NCI-H1417 (cell line): ENCODE results near the gene HOXA10.

Source experiments
- DNase-seq, 3 experiments: peaks; one replicate each; lab custom pipeline; 2025; lab: John Stamatoyannopoulos, UW

Gene HOXA10

DNA sequence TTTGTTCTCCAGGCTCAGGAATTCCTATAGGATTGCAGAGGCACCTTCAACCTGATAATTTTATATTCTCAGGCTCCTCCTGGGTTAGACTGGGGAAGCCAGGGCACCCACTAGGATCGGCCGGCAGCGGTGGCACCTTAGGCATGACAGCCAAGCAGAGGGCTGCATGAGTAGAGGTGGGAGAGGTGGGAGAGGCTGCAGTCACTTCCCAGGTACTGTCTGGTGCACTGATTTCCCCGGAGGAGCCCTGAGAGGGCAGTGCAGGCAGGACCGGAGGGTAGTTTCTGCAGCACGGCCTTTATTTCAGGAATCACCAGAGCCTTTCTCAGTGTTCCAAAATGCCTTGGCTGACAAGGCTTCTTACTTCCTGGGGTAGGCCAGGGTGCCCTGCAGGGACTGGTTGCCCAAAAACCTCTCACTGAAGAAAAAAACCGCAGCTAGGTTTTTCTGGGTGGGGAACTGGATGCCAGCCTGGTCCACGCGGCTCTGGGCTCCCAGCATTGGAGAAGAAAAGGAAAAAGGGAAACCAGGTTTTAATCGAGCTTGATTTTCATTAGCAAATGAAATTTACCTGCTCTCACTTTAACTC is 29.3 kb upstream of the HOXA10 start:
- no peak for DNase-seq

GRCh38 chr7:27202862-27203134 is 28.7 kb upstream of the HOXA10 start:
- no peak for DNase-seq

- DNase-seq: no peak
These were observed 28.1 kb upstream of the HOXA10 start for GRCh38 chr7:27202018-27202861.

DNA sequence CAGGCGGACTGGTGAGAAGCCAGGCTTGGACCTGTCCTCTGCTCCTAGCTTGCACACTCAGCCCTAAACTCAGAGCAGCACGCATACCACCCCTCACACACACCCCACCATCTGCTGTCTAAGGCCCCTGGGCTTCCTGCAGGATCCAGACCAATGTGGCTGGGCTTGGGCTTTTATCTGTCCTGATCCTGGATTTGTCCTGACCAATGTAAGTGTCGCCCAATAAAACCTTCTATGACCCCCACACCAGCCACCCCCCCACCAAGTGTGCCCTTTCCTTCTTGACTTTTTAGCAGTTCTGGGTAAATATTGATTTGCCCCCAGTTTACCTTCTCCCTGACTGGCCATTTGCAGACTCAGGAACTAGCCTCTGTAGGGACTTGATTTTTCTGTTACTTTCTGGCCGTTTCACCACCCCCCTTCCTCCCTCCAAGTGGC is 27.5 kb upstream of the HOXA10 start:
- DNase-seq: no peak

DNA sequence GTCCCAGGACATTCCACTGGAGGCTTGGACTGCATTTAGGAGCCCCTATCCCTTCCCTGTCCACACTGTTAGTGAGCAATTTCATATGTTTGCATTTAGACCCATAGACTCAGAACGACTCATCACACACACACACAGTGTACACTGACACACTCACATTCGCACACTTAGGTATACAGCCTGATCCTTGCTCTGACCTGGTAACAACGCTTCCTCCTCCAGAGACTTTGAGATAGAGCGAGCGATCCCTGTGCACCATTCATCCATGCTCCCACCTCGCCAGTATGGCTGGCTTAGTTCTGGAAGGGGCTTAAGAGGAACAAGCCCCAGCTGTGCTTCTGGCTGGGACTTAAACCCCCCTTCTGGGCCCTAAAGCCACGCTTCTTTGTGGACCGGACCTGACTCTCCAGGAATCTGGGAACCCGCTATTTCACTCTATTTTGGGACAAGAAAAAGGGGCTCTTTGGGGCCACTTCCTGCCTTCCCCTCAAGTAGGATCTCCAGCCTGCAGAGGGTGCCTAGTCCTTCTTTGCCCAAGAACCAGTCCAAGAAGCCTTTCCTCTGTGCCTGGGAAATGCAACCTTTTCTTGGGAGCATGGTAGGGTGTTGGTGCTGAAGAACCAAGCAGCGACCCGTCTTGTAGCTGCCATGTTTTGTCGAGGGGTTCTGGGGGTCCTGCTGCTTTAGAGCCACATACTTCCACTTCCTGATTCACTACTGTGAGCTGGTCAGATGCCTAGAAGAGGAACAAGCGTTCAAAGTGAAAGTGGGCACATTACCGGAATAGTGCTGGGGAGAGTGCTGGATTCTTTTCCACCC is 26.9 kb upstream of the HOXA10 start:
- DNase-seq: peak in 1 of 3 experiments; percentile 49

DNA sequence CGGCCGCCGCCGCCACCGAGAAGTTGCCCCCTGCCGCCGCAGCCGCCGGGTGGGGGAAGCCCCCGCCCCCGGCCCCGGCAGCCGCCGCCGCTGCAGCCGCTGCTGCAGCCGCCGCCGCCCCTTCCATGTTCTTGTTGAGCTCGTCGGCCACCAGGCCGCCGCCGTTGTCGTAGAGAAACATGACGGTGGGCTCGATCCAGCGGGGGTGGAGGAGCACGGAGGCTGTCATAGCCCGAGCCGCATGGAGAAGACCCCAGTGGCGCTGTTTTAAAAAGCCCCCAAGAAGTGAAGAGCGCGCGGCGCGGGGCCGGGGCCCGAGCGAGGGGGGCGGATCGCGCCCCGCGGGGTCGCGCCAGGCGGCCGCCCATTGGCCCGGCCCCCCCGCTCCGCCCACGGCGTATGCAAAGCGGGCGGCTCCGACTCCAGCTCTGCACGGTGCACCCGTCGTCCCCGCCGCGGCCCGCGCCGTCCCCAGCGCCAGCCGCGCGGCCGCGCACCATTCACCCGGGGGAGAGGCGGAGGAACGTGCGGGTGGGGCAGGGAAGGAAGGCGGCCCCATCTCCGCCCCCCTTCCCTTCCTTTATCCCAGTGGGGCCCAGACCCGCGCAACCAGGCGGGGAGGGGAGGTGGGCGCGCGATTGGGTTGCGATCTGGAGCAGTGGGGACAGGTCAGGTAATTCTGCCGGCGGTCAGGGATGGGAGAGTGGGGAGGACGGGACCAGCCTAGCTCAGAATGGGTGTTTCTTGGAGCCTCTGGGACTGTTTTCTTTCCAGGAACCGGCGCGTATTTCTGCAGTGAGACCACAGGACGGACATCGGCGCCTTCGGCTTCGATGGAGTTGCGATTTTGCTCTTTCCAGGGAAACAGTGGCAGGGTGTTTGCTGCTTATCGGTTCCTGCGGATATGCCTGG is 26.0 kb upstream of the HOXA10 start, which contains the start of gene HOXA13:
TSS of gene HOXA13 (minus strand) at position 243 of the 912 bp plus-strand sequence. CDS start at position 229, 14 bp downstream.
- DNase-seq: peak; percentile 86 to 91 (median 90)

GRCh38 chr7:27198871-27199801 is 25.0 kb upstream of the HOXA10 start:
- DNase-seq: peak; percentile 35 to 80 (median 78)

GRCh38 chr7:27198138-27198841 is 24.2 kb upstream of the HOXA10 start:
- peak; percentile 13 to 64 (median 55) for DNase-seq

GRCh38 chr7:27197137-27198042 is 23.3 kb upstream of the HOXA10 start:
- DNase-seq: peak in 1 of 3 experiments; percentile 43

DNA sequence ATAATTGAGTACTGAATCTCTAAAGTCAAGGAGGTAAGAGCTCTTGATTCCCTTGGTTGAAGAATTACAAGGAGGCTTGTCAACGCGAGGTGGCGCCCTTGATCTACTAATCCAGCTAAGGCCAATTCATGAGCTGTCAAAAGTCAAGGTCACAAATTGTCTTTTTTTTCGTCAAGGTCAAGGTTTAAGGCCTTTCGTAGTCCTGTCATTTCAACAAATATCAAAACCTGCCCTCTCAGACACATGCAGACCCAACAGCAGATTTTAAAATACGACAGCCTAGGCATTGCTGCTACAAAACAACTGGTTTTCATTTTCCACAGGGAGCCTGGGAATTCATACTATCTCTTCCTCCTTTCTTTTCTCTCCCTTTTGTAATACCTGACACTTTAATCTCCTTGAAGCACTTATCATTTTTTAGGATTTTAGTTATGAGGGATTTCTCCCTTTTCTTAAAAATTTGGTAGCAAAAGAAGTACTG is 22.2 kb upstream of the HOXA10 start:
- DNase-seq: peak; percentile 64 to 93 (median 87)

DNA sequence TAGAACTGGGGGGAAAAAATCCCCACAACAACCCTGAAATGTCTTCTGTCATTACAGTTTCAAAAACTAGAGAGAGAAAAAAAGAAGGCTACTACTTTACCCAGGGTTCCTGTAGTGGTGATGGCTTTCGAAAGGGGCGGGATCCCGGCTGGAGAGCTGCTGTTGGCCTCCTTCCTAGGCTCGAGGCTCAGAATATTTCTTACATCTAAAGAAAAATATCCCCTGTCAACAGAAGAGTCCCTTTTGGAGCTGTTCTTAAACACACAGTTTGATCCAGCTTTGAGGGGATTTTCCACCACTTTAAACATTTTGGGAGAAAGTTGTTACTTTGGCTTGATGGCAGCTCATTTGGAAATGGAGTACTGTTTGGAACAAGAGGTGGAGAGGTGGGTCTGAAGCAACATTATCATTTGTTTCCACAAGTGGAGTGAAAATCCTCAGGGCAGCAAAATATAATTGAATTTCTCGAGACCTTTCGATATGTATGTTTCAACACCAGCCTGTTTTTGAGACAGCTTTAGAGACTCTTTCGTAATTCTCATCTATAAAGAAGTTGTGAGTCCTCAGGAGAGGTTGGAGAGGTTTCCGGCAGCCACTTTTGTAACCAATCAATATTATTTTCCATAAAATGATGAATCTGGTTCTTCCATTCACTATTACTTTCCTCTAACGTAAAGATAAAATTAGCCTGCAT is 20.7 kb upstream of the HOXA10 start:
- DNase-seq: no peak

DNA sequence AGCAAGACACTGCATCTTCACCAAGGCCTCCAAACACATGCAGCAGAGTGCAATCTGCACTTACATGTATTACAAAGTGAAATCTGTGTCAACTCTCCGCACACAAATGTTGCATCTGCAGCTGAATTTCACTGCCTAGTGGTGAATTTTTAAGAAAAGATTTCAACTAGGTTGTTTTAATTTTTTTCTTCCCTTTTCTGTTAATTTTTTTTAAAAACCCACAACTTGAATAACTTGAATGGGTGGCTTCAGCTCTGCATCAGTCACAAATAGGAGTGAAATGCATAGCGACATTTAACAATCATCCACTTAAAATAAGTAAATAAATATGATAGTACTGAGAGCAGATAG is 19.9 kb upstream of the HOXA10 start:
- no peak for DNase-seq

DNA sequence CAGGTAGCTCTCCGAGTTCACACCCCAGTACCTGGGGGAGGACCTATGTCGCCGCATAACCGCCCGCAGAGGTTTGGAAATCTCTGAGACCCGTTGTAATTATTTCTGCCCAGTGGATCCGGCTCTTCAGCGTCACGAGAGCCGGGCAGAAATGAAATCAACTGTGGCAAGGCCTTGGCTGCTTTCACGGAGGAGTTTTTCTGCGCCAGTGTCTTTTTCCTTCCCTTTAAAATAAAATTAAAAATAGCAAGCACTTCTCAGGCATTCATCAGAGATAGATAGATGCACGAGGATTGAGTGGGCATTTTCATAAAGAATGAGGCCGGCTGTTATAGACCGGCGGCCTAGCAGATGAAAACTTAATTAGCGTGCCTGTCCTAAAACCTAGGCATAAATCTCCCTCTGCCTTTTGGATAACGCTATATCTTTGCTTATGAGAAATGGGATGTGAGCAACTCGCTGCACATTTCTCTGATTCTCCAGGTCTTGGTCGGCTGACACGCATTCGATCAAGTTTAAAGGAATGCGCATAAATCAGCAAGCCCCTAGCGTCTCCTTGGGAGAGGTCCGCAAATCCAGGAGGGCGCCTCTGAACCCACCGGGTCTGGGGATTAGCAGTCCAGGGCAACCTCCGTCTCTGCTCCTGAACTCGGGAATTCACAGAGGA is 19.3 kb upstream of the HOXA10 start:
- DNase-seq: no peak

DNA sequence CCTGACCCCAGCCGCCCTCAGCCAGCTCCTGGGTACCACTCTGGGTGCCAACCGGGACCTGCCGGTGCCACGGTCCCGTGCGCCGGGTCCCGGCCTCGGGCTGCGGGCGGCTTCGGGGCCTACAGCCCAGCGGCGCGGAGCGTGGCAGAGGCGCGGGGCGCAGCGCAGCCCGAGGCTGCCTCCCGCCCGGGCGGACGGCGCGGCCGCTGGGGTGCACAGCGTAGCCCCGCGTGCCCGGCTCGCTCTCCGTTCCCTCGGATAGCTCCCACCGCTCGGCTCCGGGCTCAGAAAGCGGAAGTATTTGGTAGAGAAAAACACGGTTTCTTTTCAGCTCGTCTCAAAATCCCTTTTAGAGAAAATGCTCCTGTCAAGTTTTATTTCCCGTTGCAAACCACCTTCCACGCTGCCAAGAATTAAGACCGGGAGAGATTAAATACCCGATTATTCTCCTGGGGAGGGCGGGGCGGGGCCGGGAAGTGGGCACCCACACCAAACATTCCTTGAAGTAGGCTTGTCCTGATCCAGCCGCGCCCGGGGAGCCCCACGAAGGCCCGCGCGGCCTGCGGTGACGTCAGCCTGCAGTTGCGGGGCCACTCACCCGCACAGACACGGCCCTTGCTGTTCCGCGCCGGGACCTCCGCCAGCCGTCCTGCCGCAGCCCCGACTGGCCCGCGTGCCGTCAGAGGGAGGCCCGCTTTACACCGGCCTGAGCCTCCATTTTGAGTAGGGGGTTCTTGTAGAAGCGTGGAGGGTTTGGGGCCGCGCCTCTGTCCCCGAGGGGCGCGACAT is 18.6 kb upstream of the HOXA10 start:
- DNase-seq: no peak

- DNase-seq: no peak
These were observed 17.9 kb upstream of the HOXA10 start for GRCh38 chr7:27191833-27192545.

- DNase-seq: no peak
These were observed 17.1 kb upstream of the HOXA10 start for GRCh38 chr7:27191161-27191731.
